ENCODE data around the gene LCN15.

LCN15 gene

GRCh38 chr9:136740069-136740468 is 24.2 kb downstream of the LCN15 start:
- H3K4me1 ChIP-seq (ENCODE audit: insufficient read depth, low read length): no peaks in the 10 kb centered on the region
- H3K9me3 ChIP-seq (ENCODE audit: control insufficient read depth, insufficient read depth, low read length): no peaks in the 10 kb centered on the region
- no peaks in the 10 kb centered on the region for H3K36me3 ChIP-seq (ENCODE audit: insufficient read depth, low read length)
- H3K9ac ChIP-seq (ENCODE audit: low read depth, low read length): no peak overlapping the region

GRCh38 chr9:136739509-136739908 is 24.8 kb downstream of the LCN15 start:
- H3K36me3 ChIP-seq (ENCODE audit: insufficient read depth, low read length): no peaks in the 10 kb centered on the region
- no peaks in the 10 kb centered on the region for H3K9me3 ChIP-seq (ENCODE audit: control insufficient read depth, insufficient read depth, low read length)
- H3K4me1 ChIP-seq (ENCODE audit: insufficient read depth, low read length): no peaks in the 10 kb centered on the region
- no peak overlapping the region for H3K9ac ChIP-seq (ENCODE audit: low read depth, low read length)

- Histone ChIP-seq H3K4me1 (ENCODE audit: insufficient read depth, low read length) (no peaks in the 10 kb centered on the region), H3K9me3 (ENCODE audit: control insufficient read depth, insufficient read depth, low read length) (no peaks in the 10 kb centered on the region), H3K36me3 (ENCODE audit: insufficient read depth, low read length) (no peaks in the 10 kb centered on the region), H3K9ac (ENCODE audit: low read depth, low read length) (no peak overlapping the region)
These were observed 25.4 kb downstream of the LCN15 start for GRCh38 chr9:136738960-136739359.

GRCh38 chr9:136735812-136736480 is 28.4 kb downstream of the LCN15 start:
- no peaks in the 10 kb centered on the region; the same call in 1 of the 2 replicates for H3K4me1 ChIP-seq (ENCODE audit: insufficient read depth, low read length)
- no peaks in the 10 kb centered on the region for H3K9me3 ChIP-seq (ENCODE audit: control insufficient read depth, insufficient read depth, low read length)
- no peaks in the 10 kb centered on the region for H3K36me3 ChIP-seq (ENCODE audit: insufficient read depth, low read length)
- H3K9ac ChIP-seq (ENCODE audit: low read depth, low read length): no peak overlapping the region

- H3K9ac ChIP-seq (ENCODE audit: low read depth, low read length): no peak overlapping the region
- H3K36me3 ChIP-seq (ENCODE audit: insufficient read depth, low read length): no peaks in the 10 kb centered on the region
- H3K4me1 ChIP-seq (ENCODE audit: insufficient read depth, low read length): no peaks in the 10 kb centered on the region; the same call in 1 of the 2 replicates
- no peaks in the 10 kb centered on the region for H3K9me3 ChIP-seq (ENCODE audit: control insufficient read depth, insufficient read depth, low read length)
These were observed 29.4 kb downstream of the LCN15 start for GRCh38 chr9:136734837-136735496.

GRCh38 chr9:136733611-136734010 is 30.7 kb downstream of the LCN15 start:
- Histone ChIP-seq H3K9me3 (ENCODE audit: control insufficient read depth, insufficient read depth, low read length) (no peaks in the 10 kb centered on the region), H3K36me3 (ENCODE audit: insufficient read depth, low read length) (no peaks in the 10 kb centered on the region), H3K9ac (ENCODE audit: low read depth, low read length) (no peak overlapping the region), H3K4me1 (ENCODE audit: insufficient read depth, low read length) (no peaks in the 10 kb centered on the region; the same call in 1 of the 2 replicates)

GRCh38 chr9:136732444-136733178 is 31.7 kb downstream of the LCN15 start:
- H3K9ac ChIP-seq (ENCODE audit: low read depth, low read length): no peak overlapping the region
- no peaks in the 10 kb centered on the region for H3K9me3 ChIP-seq (ENCODE audit: control insufficient read depth, insufficient read depth, low read length)
- no peaks in the 10 kb centered on the region for H3K36me3 ChIP-seq (ENCODE audit: insufficient read depth, low read length)
- no peaks in the 10 kb centered on the region; the same call in 1 of the 2 replicates for H3K4me1 ChIP-seq (ENCODE audit: insufficient read depth, low read length)

- no peak overlapping the region for H3K9ac ChIP-seq (ENCODE audit: low read depth, low read length)
- H3K9me3 ChIP-seq (ENCODE audit: control insufficient read depth, insufficient read depth, low read length): no peaks in the 10 kb centered on the region
- peaks cover 8% of the 10 kb centered on the region for H3K36me3 ChIP-seq (ENCODE audit: insufficient read depth, low read length)
- peaks cover 4% of the 10 kb centered on the region; the same call in 1 of the 2 replicates for H3K4me1 ChIP-seq (ENCODE audit: insufficient read depth, low read length)
These were observed 34.4 kb downstream of the LCN15 start for GRCh38 chr9:136729926-136730325.

- H3K9ac ChIP-seq (ENCODE audit: low read depth, low read length): peak overlapping the region; percentile 87
- H3K36me3 ChIP-seq (ENCODE audit: insufficient read depth, low read length): peaks cover 12% of the 10 kb centered on the region
- H3K9me3 ChIP-seq (ENCODE audit: control insufficient read depth, insufficient read depth, low read length): no peaks in the 10 kb centered on the region
- H3K4me1 ChIP-seq (ENCODE audit: insufficient read depth, low read length): peaks cover 4% of the 10 kb centered on the region; the same call in 1 of the 2 replicates
These were observed 35.2 kb downstream of the LCN15 start for GRCh38 chr9:136729144-136729543.

- Histone ChIP-seq H3K4me1 (ENCODE audit: insufficient read depth, low read length) (peaks cover 4% of the 10 kb centered on the region; the same call in 1 of the 2 replicates), H3K36me3 (ENCODE audit: insufficient read depth, low read length) (peaks cover 17% of the 10 kb centered on the region), H3K9ac (ENCODE audit: low read depth, low read length) (peak overlapping the region; percentile 87), H3K9me3 (ENCODE audit: control insufficient read depth, insufficient read depth, low read length) (no peaks in the 10 kb centered on the region)
These were observed 35.7 kb downstream of the LCN15 start for GRCh38 chr9:136728548-136729123.

GRCh38 chr9:136728080-136728547 is 36.2 kb downstream of the LCN15 start:
- no peaks in the 10 kb centered on the region for H3K9me3 ChIP-seq (ENCODE audit: control insufficient read depth, insufficient read depth, low read length)
- H3K36me3 ChIP-seq (ENCODE audit: insufficient read depth, low read length): peaks cover 20% of the 10 kb centered on the region
- H3K9ac ChIP-seq (ENCODE audit: low read depth, low read length): peak overlapping the region; percentile 87
- H3K4me1 ChIP-seq (ENCODE audit: insufficient read depth, low read length): peaks cover 4% of the 10 kb centered on the region; the same call in 1 of the 2 replicates

- Histone ChIP-seq H3K9ac (ENCODE audit: low read depth, low read length) (peak overlapping the region; percentile 87; the same call in 1 of the 2 replicates), H3K36me3 (ENCODE audit: insufficient read depth, low read length) (peaks cover 20% of the 10 kb centered on the region), H3K9me3 (ENCODE audit: control insufficient read depth, insufficient read depth, low read length) (no peaks in the 10 kb centered on the region), H3K4me1 (ENCODE audit: insufficient read depth, low read length) (peaks cover 4% of the 10 kb centered on the region; the same call in 1 of the 2 replicates)
These were observed 37.6 kb downstream of the LCN15 start for GRCh38 chr9:136726631-136727191.

- no peak overlapping the region for H3K9ac ChIP-seq (ENCODE audit: low read depth, low read length)
- peaks cover 20% of the 10 kb centered on the region for H3K36me3 ChIP-seq (ENCODE audit: insufficient read depth, low read length)
- peaks cover 4% of the 10 kb centered on the region; the same call in 1 of the 2 replicates for H3K4me1 ChIP-seq (ENCODE audit: insufficient read depth, low read length)
- no peaks in the 10 kb centered on the region for H3K9me3 ChIP-seq (ENCODE audit: control insufficient read depth, insufficient read depth, low read length)
These were observed 38.2 kb downstream of the LCN15 start for GRCh38 chr9:136726118-136726517.

- Histone ChIP-seq H3K36me3 (ENCODE audit: insufficient read depth, low read length) (peaks cover 20% of the 10 kb centered on the region), H3K9ac (ENCODE audit: low read depth, low read length) (no peak overlapping the region), H3K4me1 (ENCODE audit: insufficient read depth, low read length) (peaks cover 4% of the 10 kb centered on the region; the same call in 1 of the 2 replicates), H3K9me3 (ENCODE audit: control insufficient read depth, insufficient read depth, low read length) (no peaks in the 10 kb centered on the region)
These were observed 38.7 kb downstream of the LCN15 start for GRCh38 chr9:136725612-136726011.
